DOHH2 (cell line): ENCODE data around the gene ARHGAP44.

ENCODE experiments used
- H3F3A ChIP-seq: fragments of 200-600 bp; sonication (generic), shearing (Covaris generic); 2 replicates; pipeline ENCODE4 v1.6.0; 2016; ENCODE audit warnings: antibody characterized with exemption, mild to moderate bottlenecking; ENCODE audit not compliant: control insufficient read depth, insufficient read depth
- H3K27ac ChIP-seq: fragments of 200-600 bp; sonication (generic); 2 replicates; pipeline ENCODE4 v1.5.1; 2014; ENCODE audit warnings: low read depth, mild to moderate bottlenecking, low read length, moderate library complexity
- H3K27me3 ChIP-seq: fragments of 200-600 bp; sonication (generic); 2 replicates; pipeline ENCODE4 v1.6.1; 2014; ENCODE audit warnings: mild to moderate bottlenecking, low read length, mixed read lengths; ENCODE audit not compliant: control insufficient read depth
- H3K36me3 ChIP-seq: fragments of 200-600 bp; sonication (generic); 2 replicates; pipeline ENCODE4 v1.6.1; 2014; ENCODE audit warnings: mild to moderate bottlenecking, low read length, moderate library complexity, mixed read lengths; ENCODE audit not compliant: control insufficient read depth
- H3K4me1 ChIP-seq: fragments of 200-600 bp; sonication (generic); 2 replicates; pipeline ENCODE4 v1.6.1; 2014; ENCODE audit warnings: mild to moderate bottlenecking, low read length, mixed read lengths; ENCODE audit not compliant: control insufficient read depth
- H3K4me2 ChIP-seq: fragments of 200-600 bp; sonication (generic); 2 replicates; pipeline ENCODE4 v1.6.0; 2014; ENCODE audit warnings: mild to moderate bottlenecking, low read length, moderate library complexity
- H3K4me3 ChIP-seq: fragments of 200-600 bp; sonication (generic); 2 replicates; pipeline ENCODE4 v1.5.1; 2014; ENCODE audit warnings: mild to moderate bottlenecking, low read length, mixed read lengths
- H3K79me2 ChIP-seq: fragments of 200-600 bp; sonication (generic); 2 replicates; pipeline ENCODE4 v1.6.1; 2014; ENCODE audit warnings: mild to moderate bottlenecking, low read length, mixed read lengths; ENCODE audit not compliant: control insufficient read depth
- H3K9me2 ChIP-seq: fragments of 200-600 bp; sonication (generic); replicated peaks from 2 replicates; pipeline ENCODE4 v1.6.1; 2014; ENCODE audit warnings: mild to moderate bottlenecking, low read length, mixed read lengths; ENCODE audit not compliant: control insufficient read depth
- H3K9me3 ChIP-seq: fragments of 200-600 bp; sonication (generic); 2 replicates; pipeline ENCODE4 v1.6.1; 2014; ENCODE audit warnings: antibody characterized with exemption, low read length, mixed read lengths; ENCODE audit not compliant: control insufficient read depth, insufficient read depth
- H4K20me1 ChIP-seq: fragments of 200-600 bp; sonication (generic); 2 replicates; pipeline ENCODE4 v1.6.0; 2014; ENCODE audit warnings: low read depth, mild to moderate bottlenecking, antibody characterized with exemption, low read length, moderate library complexity; ENCODE audit not compliant: control insufficient read depth, insufficient read depth
- EZH2phosphoT487 ChIP-seq: fragments of 200-600 bp; sonication (generic); IDR thresholded peaks from 2 replicates; pipeline ENCODE4 v1.6.1; 2017; ENCODE audit warnings: borderline replicate concordance, mild to moderate bottlenecking, antibody characterized with exemption, low read length, moderate library complexity, mixed read lengths
- TF ChIP-seq, protein P1 (sequence below): fragments of 200-600 bp; sonication (generic); IDR thresholded peaks from one replicate; pipeline ENCODE4 v1.5.1; 2014; ENCODE audit warnings: antibody characterized with exemption, mild to moderate bottlenecking, low read depth, low read length; ENCODE audit not compliant: poor library complexity, severe bottlenecking

The ARHGAP44 gene

GRCh38 chr17:12983991-12984884 is 194.9 kb downstream of the ARHGAP44 start:
- H3K9me3 ChIP-seq, result no peaks in the 10 kb centered on the region
- H3K4me3 ChIP-seq, result no peak overlapping the region
- H3K27me3 ChIP-seq, result no peaks in the 10 kb centered on the region
- H4K20me1 ChIP-seq, result no peaks in the 10 kb centered on the region
- H3K79me2 ChIP-seq, result no peaks in the 10 kb centered on the region
- H3K9me2 ChIP-seq, result no peaks in the 10 kb centered on the region
- H3K27ac ChIP-seq, result no peak overlapping the region
- no peak overlapping the region for H3K4me2 ChIP-seq
- H3F3A ChIP-seq, result no peaks in the 10 kb centered on the region
- H3K4me1 ChIP-seq, result peaks cover 9% of the 10 kb centered on the region
- TF ChIP-seq EZH2phosphoT487, result no peak
- TF ChIP-seq, protein P1, sequence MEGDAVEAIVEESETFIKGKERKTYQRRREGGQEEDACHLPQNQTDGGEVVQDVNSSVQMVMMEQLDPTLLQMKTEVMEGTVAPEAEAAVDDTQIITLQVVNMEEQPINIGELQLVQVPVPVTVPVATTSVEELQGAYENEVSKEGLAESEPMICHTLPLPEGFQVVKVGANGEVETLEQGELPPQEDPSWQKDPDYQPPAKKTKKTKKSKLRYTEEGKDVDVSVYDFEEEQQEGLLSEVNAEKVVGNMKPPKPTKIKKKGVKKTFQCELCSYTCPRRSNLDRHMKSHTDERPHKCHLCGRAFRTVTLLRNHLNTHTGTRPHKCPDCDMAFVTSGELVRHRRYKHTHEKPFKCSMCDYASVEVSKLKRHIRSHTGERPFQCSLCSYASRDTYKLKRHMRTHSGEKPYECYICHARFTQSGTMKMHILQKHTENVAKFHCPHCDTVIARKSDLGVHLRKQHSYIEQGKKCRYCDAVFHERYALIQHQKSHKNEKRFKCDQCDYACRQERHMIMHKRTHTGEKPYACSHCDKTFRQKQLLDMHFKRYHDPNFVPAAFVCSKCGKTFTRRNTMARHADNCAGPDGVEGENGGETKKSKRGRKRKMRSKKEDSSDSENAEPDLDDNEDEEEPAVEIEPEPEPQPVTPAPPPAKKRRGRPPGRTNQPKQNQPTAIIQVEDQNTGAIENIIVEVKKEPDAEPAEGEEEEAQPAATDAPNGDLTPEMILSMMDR, result no peak
- H3K36me3 ChIP-seq, result no peaks in the 10 kb centered on the region

DNA sequence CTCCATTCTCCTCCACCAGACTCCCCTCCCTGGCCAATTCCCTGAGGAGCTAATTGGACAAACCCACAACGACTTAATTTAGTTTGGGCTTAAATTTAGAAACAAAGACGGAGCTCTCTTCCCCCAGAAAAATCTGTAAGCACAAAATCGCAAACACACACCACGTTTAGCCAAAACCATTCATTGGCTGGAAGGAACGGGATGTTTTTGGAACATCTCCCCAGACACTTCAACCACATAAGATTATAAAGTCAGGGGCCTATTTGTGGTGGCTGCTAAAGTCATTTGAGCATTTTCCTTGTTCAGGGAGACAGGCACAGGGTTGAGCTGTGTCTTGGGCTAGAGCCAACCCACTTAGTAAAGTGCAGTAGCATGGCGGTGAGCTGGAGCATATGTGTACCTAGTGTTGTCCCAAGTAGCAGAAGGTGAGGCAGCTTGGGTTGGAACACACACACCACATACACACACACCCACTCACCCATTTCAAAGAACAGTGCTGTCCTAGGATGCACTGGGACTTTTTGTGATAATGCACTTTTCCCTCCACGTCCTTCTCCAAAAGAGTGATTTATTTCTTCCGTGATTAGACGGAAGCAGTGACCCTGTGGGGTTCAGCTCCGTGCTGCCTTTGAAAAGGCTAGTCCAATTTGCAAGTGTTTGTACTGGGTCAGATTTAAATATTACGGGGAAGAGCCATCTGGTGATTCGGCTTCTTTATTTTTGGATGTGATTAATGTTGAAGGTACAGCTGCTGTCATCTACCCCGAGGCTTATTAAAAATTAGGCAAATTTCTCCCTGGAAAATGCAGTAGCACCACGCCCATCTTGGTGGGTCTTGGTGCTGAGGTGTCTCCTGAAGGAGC is 196.4 kb downstream of the ARHGAP44 start:
- no peak overlapping the region for H3K27ac ChIP-seq
- H3K9me3 ChIP-seq, result no peaks in the 10 kb centered on the region
- peaks cover 10% of the 10 kb centered on the region for H3K36me3 ChIP-seq
- no peak overlapping the region for H3K4me2 ChIP-seq
- H3K79me2 ChIP-seq, result no peaks in the 10 kb centered on the region
- no peaks in the 10 kb centered on the region for H3F3A ChIP-seq
- TF ChIP-seq, protein P1, result no peak
- TF ChIP-seq EZH2phosphoT487, result no peak
- no peak overlapping the region for H3K4me3 ChIP-seq
- H3K9me2 ChIP-seq, result no peaks in the 10 kb centered on the region
- no peaks in the 10 kb centered on the region for H4K20me1 ChIP-seq
- H3K4me1 ChIP-seq, result peaks cover 13% of the 10 kb centered on the region
- H3K27me3 ChIP-seq, result no peaks in the 10 kb centered on the region

GRCh38 chr17:12987120-12987519 is 197.8 kb downstream of the ARHGAP44 start:
- H3K27ac ChIP-seq, result no peak overlapping the region
- no peak overlapping the region for H3K4me2 ChIP-seq
- no peaks in the 10 kb centered on the region for H3K27me3 ChIP-seq
- no peaks in the 10 kb centered on the region for H3K9me2 ChIP-seq
- peaks cover 13% of the 10 kb centered on the region for H3K4me1 ChIP-seq
- H3F3A ChIP-seq, result no peaks in the 10 kb centered on the region
- TF ChIP-seq, protein P1, result no peak
- TF ChIP-seq EZH2phosphoT487, result no peak
- no peaks in the 10 kb centered on the region for H4K20me1 ChIP-seq
- H3K4me3 ChIP-seq, result no peak overlapping the region
- no peaks in the 10 kb centered on the region for H3K79me2 ChIP-seq
- H3K9me3 ChIP-seq, result no peaks in the 10 kb centered on the region
- peaks cover 24% of the 10 kb centered on the region for H3K36me3 ChIP-seq
